Measurements from ENCODE around the gene ST6GALNAC4.

Gene ST6GALNAC4

GRCh38 chr9:127959841-127960409 lies 43.1 kb upstream of the ST6GALNAC4 start:
- TF ChIP-seq REST (IDR thresholded peaks at IDR 0.05; ENCODE audit: insufficient read depth in 1 of 2, low read depth in 2 of 2, low read length in 2 of 2), result no peak
- no peak for TF ChIP-seq FOXP2 (optimal IDR thresholded peaks at IDR 0.05; ENCODE audit: borderline replicate concordance, extremely low read depth, extremely low read length, insufficient read depth)
- no peak for TF ChIP-seq TAF1 (IDR thresholded peaks at IDR 0.05; ENCODE audit: borderline replicate concordance, insufficient read depth, low read length)
- no peak for TF ChIP-seq POLR2AphosphoS5 (IDR thresholded peaks at IDR 0.05; ENCODE audit: low read depth, low read length)
- TF ChIP-seq SIN3A (IDR thresholded peaks at IDR 0.05; ENCODE audit: borderline replicate concordance, insufficient read depth, low read length), result no peak

GRCh38 chr9:127959398-127959797 lies 42.6 kb upstream of the ST6GALNAC4 start:
- TF ChIP-seq REST (IDR thresholded peaks at IDR 0.05; ENCODE audit: insufficient read depth in 1 of 2, low read depth in 2 of 2, low read length in 2 of 2) (no peak), TAF1 (IDR thresholded peaks at IDR 0.05; ENCODE audit: borderline replicate concordance, insufficient read depth, low read length) (no peak), SIN3A (IDR thresholded peaks at IDR 0.05; ENCODE audit: borderline replicate concordance, insufficient read depth, low read length) (no peak), FOXP2 (optimal IDR thresholded peaks at IDR 0.05; ENCODE audit: borderline replicate concordance, extremely low read depth, extremely low read length, insufficient read depth) (no peak), POLR2AphosphoS5 (IDR thresholded peaks at IDR 0.05; ENCODE audit: low read depth, low read length) (no peak)

DNA sequence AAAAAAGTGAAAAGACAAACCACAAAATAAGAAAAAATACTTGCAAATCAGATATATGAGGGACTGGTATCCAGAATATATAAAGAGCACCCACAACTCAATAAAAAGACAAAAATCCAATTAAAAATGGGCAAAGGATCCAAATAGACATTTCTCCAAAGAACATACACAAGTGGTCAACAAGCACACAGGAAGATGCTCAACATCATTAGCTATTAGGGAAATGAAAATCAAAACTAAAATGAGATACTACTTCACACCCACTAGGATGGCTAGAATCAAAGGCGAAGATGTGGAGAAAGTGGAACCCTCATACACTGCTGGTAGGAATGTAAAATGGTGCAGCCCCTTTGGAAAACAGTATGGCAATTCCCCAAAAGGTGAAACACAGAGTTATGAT lies 41.9 kb upstream of the ST6GALNAC4 start:
- TF ChIP-seq SIN3A (IDR thresholded peaks at IDR 0.05; ENCODE audit: borderline replicate concordance, insufficient read depth, low read length) (no peak), REST (IDR thresholded peaks at IDR 0.05; ENCODE audit: insufficient read depth in 1 of 2, low read depth in 2 of 2, low read length in 2 of 2) (no peak), TAF1 (IDR thresholded peaks at IDR 0.05; ENCODE audit: borderline replicate concordance, insufficient read depth, low read length) (no peak), FOXP2 (optimal IDR thresholded peaks at IDR 0.05; ENCODE audit: borderline replicate concordance, extremely low read depth, extremely low read length, insufficient read depth) (no peak), POLR2AphosphoS5 (IDR thresholded peaks at IDR 0.05; ENCODE audit: low read depth, low read length) (no peak)

- no peak for TF ChIP-seq POLR2AphosphoS5 (IDR thresholded peaks at IDR 0.05; ENCODE audit: low read depth, low read length)
- no peak for TF ChIP-seq SIN3A (IDR thresholded peaks at IDR 0.05; ENCODE audit: borderline replicate concordance, insufficient read depth, low read length)
- no peak for TF ChIP-seq TAF1 (IDR thresholded peaks at IDR 0.05; ENCODE audit: borderline replicate concordance, insufficient read depth, low read length)
- TF ChIP-seq FOXP2 (optimal IDR thresholded peaks at IDR 0.05; ENCODE audit: borderline replicate concordance, extremely low read depth, extremely low read length, insufficient read depth), result no peak
- no peak for TF ChIP-seq REST (IDR thresholded peaks at IDR 0.05; ENCODE audit: insufficient read depth in 1 of 2, low read depth in 2 of 2, low read length in 2 of 2)
Measured at GRCh38 chr9:127955294-127956015, 38.6 kb upstream of the ST6GALNAC4 start.

Data from PFSK-1 (cell line).